ENCODE data around the gene KLC1.
"Not testable (repeated sequence)": the region's sequence is repeated elsewhere in the genome, so short reads cannot be mapped to it uniquely, and the experiment has no call there.

The KLC1 gene

GRCh38 chr14:103626146-103626850 lies 2.7 kb upstream of the KLC1 start:
- no peak for DNase-seq

GRCh38 chr14:103627073-103628025 lies 1.7 kb upstream of the KLC1 start:
- DNase-seq = no peak

- no peak for DNase-seq
Observed at GRCh38 chr14:103628221-103628683, 759 bp upstream of the KLC1 start.

GRCh38 chr14:103629503-103630121 lies 601 bp downstream of the KLC1 start:
- DNase-seq = peak in 1 of 2 experiments; percentile 32

GRCh38 chr14:103630364-103631108 lies 1.5 kb downstream of the KLC1 start:
- no peak for DNase-seq

GRCh38 chr14:103633391-103633790 lies 4.4 kb downstream of the KLC1 start:
- peak; percentile 75 to 79 for DNase-seq

GRCh38 chr14:103634156-103634555 lies 5.1 kb downstream of the KLC1 start:
- DNase-seq = no peak

GRCh38 chr14:103638594-103638993 lies 9.6 kb downstream of the KLC1 start:
- no peak for DNase-seq

- DNase-seq = no peak
Observed at GRCh38 chr14:103641161-103641560, 12.2 kb downstream of the KLC1 start.

GRCh38 chr14:103646189-103646588 lies 17.2 kb downstream of the KLC1 start:
- no peak for DNase-seq

- DNase-seq = no peak
Observed at GRCh38 chr14:103649001-103649400, 20.0 kb downstream of the KLC1 start.

GRCh38 chr14:103650213-103650612 lies 21.2 kb downstream of the KLC1 start:
- no peak for DNase-seq

- no peak for DNase-seq
Observed at GRCh38 chr14:103651585-103651984, 22.6 kb downstream of the KLC1 start.

GRCh38 chr14:103652806-103653205 lies 23.8 kb downstream of the KLC1 start:
- no peak for DNase-seq

- DNase-seq = not testable (repeated sequence)
Observed at GRCh38 chr14:103653336-103653735, 24.3 kb downstream of the KLC1 start.

- DNase-seq = no peak
Observed at GRCh38 chr14:103653805-103654204, 24.8 kb downstream of the KLC1 start.

- no peak for DNase-seq
Observed at GRCh38 chr14:103654619-103655018, 25.6 kb downstream of the KLC1 start.

- DNase-seq = no peak
Observed at GRCh38 chr14:103656031-103656755, 27.2 kb downstream of the KLC1 start.

- DNase-seq = no peak
Observed at GRCh38 chr14:103656756-103657133, 27.7 kb downstream of the KLC1 start.

- no peak for DNase-seq
Observed at GRCh38 chr14:103657471-103657870, 28.5 kb downstream of the KLC1 start.

GRCh38 chr14:103659631-103660030 lies 30.6 kb downstream of the KLC1 start:
- DNase-seq = no peak

- DNase-seq = no peak
Observed at GRCh38 chr14:103662029-103662428, 33.0 kb downstream of the KLC1 start.
